GM21381 (cell line): ENCODE results near the gene LRRFIP2.
"Not testable (repeated sequence)": the region's sequence is repeated elsewhere in the genome, so short reads cannot be mapped to it uniquely, and the experiment has no call there.

Source experiments
- ATAC-seq: cut with Tn5 transposase; IDR thresholded peaks from one replicate; pipeline ENCODE4 v1.9.1; 2021; ENCODE audit warnings: mild to moderate bottlenecking, moderate library complexity; ENCODE audit not compliant: unreplicated experiment

LRRFIP2 gene

GRCh38 chr3:37074178-37074577 lies 100.2 kb downstream of the LRRFIP2 start:
- no peak for ATAC-seq

GRCh38 chr3:37072892-37073291 lies 101.5 kb downstream of the LRRFIP2 start:
- ATAC-seq = no peak

DNA sequence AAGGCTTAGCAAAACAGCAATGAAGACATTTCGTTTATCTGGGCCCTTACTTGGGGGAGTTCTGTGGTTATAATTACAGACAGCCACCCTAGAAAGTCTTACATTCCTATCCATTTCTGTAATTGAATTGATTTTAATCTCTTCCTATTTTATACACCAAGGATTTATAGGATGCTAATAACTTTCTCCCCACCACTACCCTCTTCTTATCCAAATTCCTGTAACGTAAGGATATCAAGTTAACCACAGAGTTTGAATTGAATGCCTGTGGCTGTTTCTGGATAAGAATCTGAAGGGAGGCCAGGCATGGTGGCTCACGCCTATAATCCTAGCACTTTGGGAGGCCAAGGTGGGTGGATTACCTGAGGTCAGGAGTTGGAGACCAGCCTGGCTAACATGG lies 102.5 kb downstream of the LRRFIP2 start:
- ATAC-seq = no peak

DNA sequence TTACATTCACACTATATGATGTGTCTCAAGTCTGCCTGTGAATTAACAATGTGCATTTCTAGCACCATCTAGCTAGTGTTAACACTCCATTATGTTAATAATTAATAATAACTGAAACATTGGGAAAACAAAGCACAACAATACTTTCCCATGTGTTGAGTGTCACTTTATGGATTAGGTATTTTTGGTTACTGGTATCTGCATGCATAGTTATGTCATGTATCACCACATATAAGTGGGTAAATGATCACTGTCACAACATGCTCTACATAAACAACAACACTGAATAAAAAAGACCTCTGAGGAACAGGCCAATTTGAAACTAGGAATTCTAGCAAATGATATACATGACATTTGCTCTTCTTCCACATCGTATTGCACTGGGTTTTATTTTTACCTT lies 106.4 kb downstream of the LRRFIP2 start:
- no peak for ATAC-seq

DNA sequence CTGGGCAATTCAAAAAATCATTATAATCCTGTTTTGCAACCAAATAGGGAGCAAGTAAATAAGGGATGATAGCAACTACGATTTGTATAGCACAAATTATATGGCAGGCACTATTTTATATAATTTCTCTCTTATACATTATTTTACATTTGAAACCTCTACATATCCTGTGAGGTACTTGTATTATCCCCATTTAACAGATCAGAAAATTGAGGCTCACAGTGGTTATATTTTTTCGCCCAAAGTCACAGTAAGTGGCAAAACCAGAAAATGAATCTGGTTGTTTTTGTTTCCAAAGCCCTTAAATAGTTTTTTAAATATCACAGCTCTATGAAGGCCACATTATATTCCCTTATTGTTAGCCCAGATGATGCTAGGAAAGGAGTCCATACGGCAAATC lies 106.8 kb downstream of the LRRFIP2 start:
- ATAC-seq = no peak

DNA sequence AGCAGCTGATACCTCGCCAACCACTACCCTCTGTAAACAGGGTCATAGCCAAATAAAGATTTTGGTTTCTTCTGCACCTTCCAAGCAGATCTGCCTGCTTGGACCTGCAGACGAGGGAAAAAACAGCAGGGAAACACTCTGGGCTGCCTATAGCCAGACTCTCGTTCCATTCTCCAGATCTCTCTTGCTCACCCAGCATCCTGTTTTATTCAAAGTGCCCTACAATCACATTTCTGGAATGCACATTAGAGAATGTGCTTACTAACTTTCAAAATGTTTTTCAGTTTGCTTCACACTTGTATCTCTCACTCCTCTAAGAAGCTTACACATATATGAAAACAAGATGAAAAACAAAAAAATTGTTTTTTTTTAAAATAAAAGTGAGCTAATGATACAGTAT lies 109.6 kb downstream of the LRRFIP2 start:
- ATAC-seq = no peak

DNA sequence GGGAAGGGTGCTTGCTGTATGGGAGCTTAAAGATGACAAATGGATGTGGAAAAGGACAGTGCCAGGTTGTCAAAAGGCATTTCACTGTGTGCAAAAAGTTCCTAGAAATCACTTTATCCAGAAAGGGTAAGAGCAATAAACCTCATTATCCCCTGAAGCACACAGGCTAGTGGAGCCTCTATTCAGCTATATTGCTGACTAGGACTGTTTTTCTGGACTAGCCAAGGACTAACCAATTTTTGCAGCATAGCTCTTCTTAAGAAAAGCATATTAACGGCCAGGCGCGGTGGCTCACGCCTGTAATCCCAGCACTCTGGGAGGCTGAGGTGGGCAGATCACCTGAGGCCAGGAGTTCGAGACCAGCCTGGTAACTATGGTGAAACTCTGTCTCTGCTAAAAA lies 116.3 kb downstream of the LRRFIP2 start:
- ATAC-seq = no peak

DNA sequence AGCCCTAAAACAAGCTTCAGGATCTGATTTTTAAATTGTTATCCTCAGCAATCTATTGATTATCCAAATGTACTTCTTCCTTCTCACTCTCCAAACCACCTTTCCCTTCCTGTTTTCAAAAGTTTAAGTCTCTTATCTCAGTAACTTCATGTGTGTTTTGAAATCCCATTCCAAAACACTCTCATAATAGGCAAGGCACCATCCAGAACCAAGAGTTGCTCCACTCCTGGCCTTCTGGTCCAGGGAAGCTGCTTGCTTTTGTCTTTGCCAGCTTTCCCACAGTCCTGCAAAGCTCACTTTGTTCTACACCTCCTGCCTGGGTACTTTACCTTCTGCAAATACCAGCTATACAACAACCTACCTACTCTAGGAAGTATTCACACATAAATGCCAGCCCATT lies 117.6 kb downstream of the LRRFIP2 start:
- no peak for ATAC-seq

- ATAC-seq = not testable (repeated sequence)
Measured at GRCh38 chr3:37055077-37055476, 119.3 kb downstream of the LRRFIP2 start.

DNA sequence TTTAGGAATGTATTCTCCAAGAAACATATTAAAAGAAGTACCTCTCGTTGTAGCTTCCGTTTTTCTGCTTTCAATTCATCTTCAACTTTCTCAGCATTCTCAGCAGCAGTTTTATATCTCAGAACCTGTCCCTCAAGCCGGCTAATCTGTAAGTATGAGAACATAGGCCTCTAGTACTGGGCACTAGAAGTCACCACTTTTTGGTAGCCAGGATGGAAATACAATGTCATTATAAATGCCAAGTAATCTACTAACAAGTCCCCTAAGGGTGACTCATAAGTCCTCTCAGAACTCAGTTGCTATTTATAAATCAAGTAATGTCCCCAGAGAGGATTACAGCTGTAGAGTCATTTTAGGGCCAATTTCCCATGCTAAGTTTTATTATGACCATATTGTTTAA lies 120.0 kb downstream of the LRRFIP2 start:
- ATAC-seq = peak; percentile 72

DNA sequence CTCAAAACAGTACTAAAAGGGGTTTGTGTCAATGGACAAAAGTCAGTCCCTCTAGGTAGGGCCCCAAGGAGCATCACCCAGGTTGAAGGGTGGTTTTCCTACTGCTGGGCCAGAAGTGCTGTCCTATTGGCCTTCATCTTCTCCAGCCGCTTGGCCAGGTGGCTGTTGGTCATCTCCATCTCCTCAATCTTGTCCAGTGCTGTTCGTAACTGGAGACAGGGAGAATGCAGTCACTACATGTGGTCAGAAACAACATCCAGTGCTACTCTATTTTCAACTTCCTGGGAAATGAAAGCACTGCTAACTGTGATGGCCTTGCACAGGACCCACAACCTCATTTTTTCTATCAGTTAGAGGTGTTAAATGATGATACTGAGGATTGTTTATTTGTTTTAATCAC lies 120.6 kb downstream of the LRRFIP2 start:
- ATAC-seq = no peak

- ATAC-seq = no peak
Measured at GRCh38 chr3:37053337-37053736, 121.0 kb downstream of the LRRFIP2 start.

DNA sequence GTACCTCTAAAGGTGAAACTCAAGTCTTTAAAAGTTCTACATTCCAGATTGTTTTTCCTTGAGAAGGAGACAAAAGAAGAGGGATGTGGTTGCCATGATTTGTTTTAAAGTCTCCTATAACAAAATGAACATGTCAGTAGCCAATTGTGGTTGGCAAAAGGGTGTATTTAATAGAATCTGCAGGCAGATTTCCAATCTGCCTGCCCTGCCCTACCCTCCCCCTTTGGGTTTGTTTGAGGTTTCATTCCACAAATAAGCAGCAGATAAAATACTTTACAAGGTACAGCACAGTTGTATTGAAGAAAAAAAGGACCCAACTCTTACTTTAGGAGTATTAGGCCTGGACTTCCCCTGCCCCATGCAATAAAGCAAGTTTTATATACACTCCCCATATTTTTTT lies 121.5 kb downstream of the LRRFIP2 start:
- no peak for ATAC-seq

DNA sequence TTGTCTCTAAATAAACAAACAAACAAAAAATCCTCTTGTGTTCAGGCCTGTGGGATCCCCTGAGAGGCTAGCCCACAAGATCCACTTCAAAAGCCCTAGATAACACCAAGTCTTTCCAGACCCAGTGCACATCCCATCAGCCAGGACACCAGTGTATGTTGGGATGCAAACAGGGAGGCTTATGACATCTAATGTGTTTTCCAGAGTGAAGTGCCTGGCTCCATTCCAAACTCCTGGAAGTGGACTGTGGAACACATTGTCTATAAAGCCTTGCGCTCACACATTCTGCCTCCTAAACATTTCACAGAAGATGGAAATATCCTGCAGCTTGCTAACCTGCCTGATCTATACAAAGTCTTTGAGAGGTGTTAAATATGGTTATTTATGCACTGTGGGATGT lies 124.1 kb downstream of the LRRFIP2 start:
- no peak for ATAC-seq

DNA sequence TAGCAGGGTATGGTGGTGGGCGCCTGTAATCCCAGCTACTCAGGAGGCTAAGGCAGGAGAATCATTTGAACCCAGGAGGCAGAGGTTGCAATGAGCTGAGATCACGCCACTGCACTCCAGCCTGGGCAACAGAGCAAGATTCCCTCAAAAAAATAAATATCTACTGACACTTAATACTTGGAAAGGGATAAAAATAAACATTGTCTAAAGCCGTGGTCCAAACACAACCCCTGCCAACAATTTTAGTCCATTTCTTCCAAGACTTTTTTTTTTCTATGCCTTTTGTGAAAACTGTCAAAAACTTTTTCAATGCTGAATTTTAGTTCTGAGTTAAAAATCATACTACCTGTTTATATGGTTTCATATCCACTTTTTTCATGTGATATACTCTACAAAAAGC lies 131.7 kb downstream of the LRRFIP2 start:
- not testable (repeated sequence) for ATAC-seq

DNA sequence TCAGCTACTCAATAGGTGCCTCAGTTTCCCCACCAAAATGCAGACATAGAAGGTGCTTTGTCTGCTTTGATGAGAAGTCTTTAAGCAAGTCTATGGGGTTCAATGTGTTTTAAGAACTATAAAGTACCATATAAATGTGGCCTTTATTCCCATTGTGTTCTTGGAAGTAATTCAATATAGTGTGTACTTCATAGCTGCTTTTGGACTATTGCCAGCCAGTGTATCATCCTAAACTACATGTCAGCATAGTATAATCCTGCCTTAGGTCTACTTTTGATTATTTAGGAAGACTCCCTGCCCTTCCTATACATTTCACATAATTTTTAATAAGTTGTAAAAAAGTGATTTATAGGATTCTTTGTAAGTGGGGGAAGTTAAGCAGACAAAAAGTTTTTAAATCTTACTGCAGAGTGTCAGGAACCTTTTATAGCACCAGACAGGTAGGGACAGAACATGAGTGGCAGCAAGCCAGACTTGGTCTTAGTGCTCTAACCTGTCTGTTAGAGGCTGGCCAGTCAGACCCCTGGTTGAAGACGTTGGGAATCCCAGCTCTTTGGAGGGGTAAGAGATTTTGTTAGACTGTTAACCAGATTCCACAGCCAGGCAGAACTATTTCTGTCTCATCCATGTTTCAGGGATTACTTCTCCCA lies 132.7 kb downstream of the LRRFIP2 start:
- no peak for ATAC-seq

DNA sequence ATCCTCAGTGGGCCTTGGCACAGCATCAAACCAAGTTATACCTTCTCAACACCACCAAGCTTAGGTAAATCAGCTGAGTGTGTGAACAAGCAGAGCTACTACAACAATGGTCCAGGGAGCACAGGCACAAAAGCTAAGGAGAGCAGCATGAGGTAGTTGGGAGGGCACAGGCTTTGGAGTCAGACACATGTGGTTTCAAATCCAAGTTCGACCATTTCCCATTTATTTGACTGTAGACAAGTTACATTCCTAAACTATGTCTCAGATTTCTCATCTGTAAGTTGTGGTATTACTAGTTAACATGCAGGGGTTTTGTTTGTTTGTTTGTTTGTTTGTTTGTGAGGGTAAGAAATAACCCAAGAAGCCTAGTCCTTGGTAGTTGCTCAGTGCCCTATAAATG lies 134.2 kb downstream of the LRRFIP2 start:
- ATAC-seq = no peak

- ATAC-seq = no peak
Measured at GRCh38 chr3:37039161-37039846, 135.1 kb downstream of the LRRFIP2 start.

DNA sequence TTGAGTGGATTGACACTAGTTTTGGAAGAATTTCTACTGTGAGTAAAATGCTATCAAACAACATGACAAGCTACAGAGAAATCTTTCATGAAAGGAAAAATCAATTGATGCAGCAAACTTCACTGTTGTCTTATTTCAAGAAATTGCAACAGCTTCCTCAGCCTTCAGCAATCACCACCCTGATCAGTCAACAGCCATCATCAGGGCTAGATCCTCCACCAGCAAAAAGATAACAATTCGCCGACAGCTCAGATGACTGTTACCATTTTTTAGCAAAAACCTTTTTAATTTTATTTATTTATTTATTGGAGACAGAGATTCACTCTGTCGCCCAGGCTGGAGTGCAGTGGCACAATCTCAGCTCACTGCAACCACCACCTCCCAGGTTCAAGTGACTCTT lies 137.0 kb downstream of the LRRFIP2 start:
- no peak for ATAC-seq

DNA sequence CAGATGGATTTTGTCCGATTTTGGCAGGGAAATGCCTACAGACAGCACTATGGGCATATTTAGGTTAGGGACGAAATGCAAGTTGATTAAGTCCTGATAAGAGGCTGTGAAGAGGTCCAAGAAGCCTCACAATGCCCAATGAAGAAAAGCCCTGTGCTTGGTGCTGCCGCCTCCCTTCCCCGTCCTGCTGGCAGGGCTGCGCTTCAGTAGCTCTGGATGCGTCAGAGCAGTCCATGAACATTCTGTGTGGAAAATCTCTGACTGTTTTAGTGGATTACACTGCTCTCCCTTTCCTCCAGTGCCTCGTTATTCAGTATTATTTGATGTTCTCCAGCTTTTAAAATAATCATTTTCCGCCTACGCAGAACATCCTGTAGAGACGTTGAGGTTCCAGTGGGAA lies 141.4 kb downstream of the LRRFIP2 start:
- no peak for ATAC-seq

GRCh38 chr3:37031096-37031682 lies 143.2 kb downstream of the LRRFIP2 start:
- no peak for ATAC-seq

DNA sequence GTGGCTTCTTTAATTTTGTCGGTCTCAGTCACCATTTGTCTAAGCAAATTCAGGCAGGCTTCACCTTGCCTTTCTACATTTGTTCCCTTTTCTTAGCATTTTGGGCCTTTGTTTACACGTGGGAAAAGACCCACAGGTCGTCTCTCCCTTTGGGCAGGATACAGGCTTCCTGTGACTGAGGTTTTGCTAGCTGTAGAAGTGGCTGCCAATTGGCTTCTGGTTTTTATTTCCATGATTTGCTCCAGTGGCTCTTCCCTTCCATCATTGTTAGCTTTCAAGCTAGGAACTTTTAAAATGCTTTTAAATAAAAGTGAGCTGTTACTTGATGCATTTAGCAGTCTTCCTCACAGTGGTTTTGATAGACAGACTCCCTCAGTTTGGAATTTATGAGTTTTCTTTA lies 143.8 kb downstream of the LRRFIP2 start:
- ATAC-seq = no peak
